Measurements from ENCODE around the gene CLBA1. TPM values are rescaled to one million over a fixed set of nuclear protein-coding genes. Genes with fewer than 3 reads are reported as not detected.

Gene CLBA1
- polyA plus RNA-seq, 1 of the 3 experiments (the other 2 are of a cell fraction), result 18.5 TPM

DNA sequence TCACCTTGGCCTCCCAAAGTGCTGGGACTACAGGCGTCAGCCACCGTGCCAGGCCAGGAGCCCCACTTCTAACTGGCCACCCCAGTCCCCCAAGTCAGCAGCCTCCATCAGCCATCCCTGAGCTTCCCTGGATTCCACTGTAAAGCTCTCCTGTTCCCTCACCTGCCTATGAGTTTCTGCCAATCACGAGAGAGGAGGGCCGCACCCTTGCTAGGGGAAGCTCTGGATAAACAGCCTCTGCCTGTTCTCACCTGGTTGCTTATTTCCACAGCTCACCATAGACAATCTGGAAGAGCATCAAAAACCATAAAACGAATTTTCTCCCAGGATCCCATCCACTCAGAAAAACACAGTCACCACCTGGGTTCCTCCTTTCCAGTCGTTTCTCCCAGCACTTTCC, 30.3 kb downstream of the CLBA1 start:
- POLR2A ChIA-PET, result no interaction called here
- peaks cover 86% of the 10 kb centered on the region for H4K20me1 ChIP-seq (ENCODE audit: insufficient read depth)

DNA sequence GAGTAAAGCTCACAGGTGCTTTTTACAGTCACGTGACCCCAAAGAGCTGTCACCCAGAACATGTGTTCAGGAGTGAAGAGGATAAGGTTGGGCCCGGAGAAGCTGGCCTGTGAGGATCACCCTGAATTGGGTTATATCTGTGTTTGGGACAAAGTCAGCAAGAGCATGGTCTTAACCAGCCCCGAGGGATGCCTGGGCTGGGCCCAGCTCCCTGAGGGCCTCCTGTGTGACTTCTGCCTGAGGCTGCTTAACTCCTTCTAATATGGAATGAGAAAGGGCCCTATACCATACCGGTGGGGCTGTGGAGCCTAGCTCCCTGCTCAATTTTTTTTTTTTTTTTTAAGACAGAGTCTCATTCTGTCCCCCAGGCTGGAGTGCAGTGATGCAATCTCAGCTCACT, 32.8 kb downstream of the CLBA1 start:
- POLR2A ChIA-PET, result no interaction called here
- Histone ChIP-seq H3K4me1 (ENCODE audit: control insufficient read depth in 1 of 2, insufficient read depth in 2 of 2, low read depth in 1 of 2, low read length in 1 of 2) (peaks cover 39 to 53% of the 10 kb centered on the region in 2 experiments), H4K20me1 (ENCODE audit: insufficient read depth) (peaks cover 61% of the 10 kb centered on the region), H3K27me3 (ENCODE audit: insufficient read depth) (no peaks in the 10 kb centered on the region), H3F3A (replicated peaks; ENCODE audit: insufficient read depth) (peaks cover 25% of the 10 kb centered on the region), H3K9me3 (no peaks in the 10 kb centered on the region), H3K9me2 (no peaks in the 10 kb centered on the region), H3K79me2 (ENCODE audit: insufficient read depth) (peaks cover 90% of the 10 kb centered on the region), H3K36me3 (replicated peaks in 1 of 2; ENCODE audit: control insufficient read depth in 1 of 2, insufficient read depth in 2 of 2, low read length in 1 of 2) (peaks cover 0 to 3% of the 10 kb centered on the region in 2 experiments), H2AFZ (ENCODE audit: low read depth) (no peak overlapping the region), H3K4me3 (ENCODE audit: low read depth in 2 of 2, low read length in 1 of 2) (peak overlapping the region in 1 of 2 experiments; percentile 73; a peak in 2 of 4 replicates), H3K27ac (ENCODE audit: low read depth in 2 of 2, low read length in 1 of 2) (no peak overlapping the region), H3K9ac (peak overlapping the region; percentile 82; the same call in 1 of the 2 replicates), H3K4me2 (peak overlapping the region; percentile 84)
- CTCF ChIA-PET, result interaction anchor here (1.0 to 10.9 kb wide), 8 partner anchors 10 to 250 kb away, joined by 3 to 138 read pairs (median 6); no protein-coding TSS in a partner anchor
- 81% methylated on average over 4 of the region's 4 CpGs for WGBS (ENCODE audit: low lambda C conversion rate)
- TF ChIP-seq, protein P1, sequence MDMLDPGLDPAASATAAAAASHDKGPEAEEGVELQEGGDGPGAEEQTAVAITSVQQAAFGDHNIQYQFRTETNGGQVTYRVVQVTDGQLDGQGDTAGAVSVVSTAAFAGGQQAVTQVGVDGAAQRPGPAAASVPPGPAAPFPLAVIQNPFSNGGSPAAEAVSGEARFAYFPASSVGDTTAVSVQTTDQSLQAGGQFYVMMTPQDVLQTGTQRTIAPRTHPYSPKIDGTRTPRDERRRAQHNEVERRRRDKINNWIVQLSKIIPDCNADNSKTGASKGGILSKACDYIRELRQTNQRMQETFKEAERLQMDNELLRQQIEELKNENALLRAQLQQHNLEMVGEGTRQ (IDR thresholded peaks at IDR 0.05; ENCODE audit: borderline replicate concordance, low read depth, low read length), result no peak
- no peak for TF ChIP-seq RAD21 (IDR thresholded peaks at IDR 0.05; ENCODE audit: low read length)
- TF ChIP-seq RFX5 (IDR thresholded peaks at IDR 0.05; ENCODE audit: low read length), result no peak
- no peak for TF ChIP-seq FOSL2 (IDR thresholded peaks at IDR 0.05; ENCODE audit: borderline replicate concordance, low read depth)
- TF ChIP-seq, protein P2, sequence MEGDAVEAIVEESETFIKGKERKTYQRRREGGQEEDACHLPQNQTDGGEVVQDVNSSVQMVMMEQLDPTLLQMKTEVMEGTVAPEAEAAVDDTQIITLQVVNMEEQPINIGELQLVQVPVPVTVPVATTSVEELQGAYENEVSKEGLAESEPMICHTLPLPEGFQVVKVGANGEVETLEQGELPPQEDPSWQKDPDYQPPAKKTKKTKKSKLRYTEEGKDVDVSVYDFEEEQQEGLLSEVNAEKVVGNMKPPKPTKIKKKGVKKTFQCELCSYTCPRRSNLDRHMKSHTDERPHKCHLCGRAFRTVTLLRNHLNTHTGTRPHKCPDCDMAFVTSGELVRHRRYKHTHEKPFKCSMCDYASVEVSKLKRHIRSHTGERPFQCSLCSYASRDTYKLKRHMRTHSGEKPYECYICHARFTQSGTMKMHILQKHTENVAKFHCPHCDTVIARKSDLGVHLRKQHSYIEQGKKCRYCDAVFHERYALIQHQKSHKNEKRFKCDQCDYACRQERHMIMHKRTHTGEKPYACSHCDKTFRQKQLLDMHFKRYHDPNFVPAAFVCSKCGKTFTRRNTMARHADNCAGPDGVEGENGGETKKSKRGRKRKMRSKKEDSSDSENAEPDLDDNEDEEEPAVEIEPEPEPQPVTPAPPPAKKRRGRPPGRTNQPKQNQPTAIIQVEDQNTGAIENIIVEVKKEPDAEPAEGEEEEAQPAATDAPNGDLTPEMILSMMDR (IDR thresholded peaks at IDR 0.05), result no peak
- TF ChIP-seq, protein P3, sequence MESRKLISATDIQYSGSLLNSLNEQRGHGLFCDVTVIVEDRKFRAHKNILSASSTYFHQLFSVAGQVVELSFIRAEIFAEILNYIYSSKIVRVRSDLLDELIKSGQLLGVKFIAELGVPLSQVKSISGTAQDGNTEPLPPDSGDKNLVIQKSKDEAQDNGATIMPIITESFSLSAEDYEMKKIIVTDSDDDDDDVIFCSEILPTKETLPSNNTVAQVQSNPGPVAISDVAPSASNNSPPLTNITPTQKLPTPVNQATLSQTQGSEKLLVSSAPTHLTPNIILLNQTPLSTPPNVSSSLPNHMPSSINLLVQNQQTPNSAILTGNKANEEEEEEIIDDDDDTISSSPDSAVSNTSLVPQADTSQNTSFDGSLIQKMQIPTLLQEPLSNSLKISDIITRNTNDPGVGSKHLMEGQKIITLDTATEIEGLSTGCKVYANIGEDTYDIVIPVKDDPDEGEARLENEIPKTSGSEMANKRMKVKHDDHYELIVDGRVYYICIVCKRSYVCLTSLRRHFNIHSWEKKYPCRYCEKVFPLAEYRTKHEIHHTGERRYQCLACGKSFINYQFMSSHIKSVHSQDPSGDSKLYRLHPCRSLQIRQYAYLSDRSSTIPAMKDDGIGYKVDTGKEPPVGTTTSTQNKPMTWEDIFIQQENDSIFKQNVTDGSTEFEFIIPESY (IDR thresholded peaks at IDR 0.05; ENCODE audit: borderline replicate concordance, low read depth), result no peak
- no peak for TF ChIP-seq GATA2 (CRISPR knock-in tag; IDR thresholded peaks at IDR 0.05)
- DNase-seq, result no peak

More for the DNA sequence above, 30.3 kb downstream of the CLBA1 start:
- Histone ChIP-seq H3K9ac (no peak overlapping the region), H3K4me2 (peak overlapping the region; percentile 46; the same call in 1 of the 2 replicates), H3F3A (replicated peaks; ENCODE audit: insufficient read depth) (peaks cover 14% of the 10 kb centered on the region), H3K27ac (ENCODE audit: low read depth in 2 of 2, low read length in 1 of 2) (no peak overlapping the region; a peak in 1 of 4 replicates), H2AFZ (ENCODE audit: low read depth) (no peak overlapping the region), H3K79me2 (ENCODE audit: insufficient read depth) (peaks cover 99% of the 10 kb centered on the region), H3K9me3 (no peaks in the 10 kb centered on the region), H3K27me3 (ENCODE audit: insufficient read depth) (no peaks in the 10 kb centered on the region), H3K4me3 (ENCODE audit: low read depth in 2 of 2, low read length in 1 of 2) (no peak overlapping the region), H3K9me2 (no peaks in the 10 kb centered on the region), H3K4me1 (ENCODE audit: control insufficient read depth in 1 of 2, insufficient read depth in 2 of 2, low read depth in 1 of 2, low read length in 1 of 2) (peaks cover 50 to 55% of the 10 kb centered on the region in 2 experiments), H3K36me3 (replicated peaks in 1 of 2; ENCODE audit: control insufficient read depth in 1 of 2, insufficient read depth in 2 of 2, low read length in 1 of 2) (peaks cover 4 to 10% of the 10 kb centered on the region in 2 experiments)
- CTCF ChIA-PET, result interaction anchor here (0.7 to 10.9 kb wide), 5 partner anchors 30 to 355 kb away, joined by 3 to 138 read pairs (median 4); no protein-coding TSS in a partner anchor
- no peak for TF ChIP-seq SMC3 (IDR thresholded peaks at IDR 0.05; ENCODE audit: low read depth, low read length)
- TF ChIP-seq TCF12 (IDR thresholded peaks at IDR 0.05), result no peak
- TF ChIP-seq, protein P1 (IDR thresholded peaks at IDR 0.05; ENCODE audit: borderline replicate concordance, low read depth, low read length), result no peak
- TF ChIP-seq FOSL2 (IDR thresholded peaks at IDR 0.05; ENCODE audit: borderline replicate concordance, low read depth), result no peak
- TF ChIP-seq FOXM1 (IDR thresholded peaks at IDR 0.05; ENCODE audit: low read depth), result no peak
- TF ChIP-seq GABPA (IDR thresholded peaks at IDR 0.05; ENCODE audit: low read depth), result no peak
- TF ChIP-seq, protein P4, sequence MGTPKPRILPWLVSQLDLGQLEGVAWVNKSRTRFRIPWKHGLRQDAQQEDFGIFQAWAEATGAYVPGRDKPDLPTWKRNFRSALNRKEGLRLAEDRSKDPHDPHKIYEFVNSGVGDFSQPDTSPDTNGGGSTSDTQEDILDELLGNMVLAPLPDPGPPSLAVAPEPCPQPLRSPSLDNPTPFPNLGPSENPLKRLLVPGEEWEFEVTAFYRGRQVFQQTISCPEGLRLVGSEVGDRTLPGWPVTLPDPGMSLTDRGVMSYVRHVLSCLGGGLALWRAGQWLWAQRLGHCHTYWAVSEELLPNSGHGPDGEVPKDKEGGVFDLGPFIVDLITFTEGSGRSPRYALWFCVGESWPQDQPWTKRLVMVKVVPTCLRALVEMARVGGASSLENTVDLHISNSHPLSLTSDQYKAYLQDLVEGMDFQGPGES (IDR thresholded peaks at IDR 0.05; ENCODE audit: low read depth, low read length), result no peak
- no peak for TF ChIP-seq RAD21 (IDR thresholded peaks at IDR 0.05; ENCODE audit: low read length)
- no peak for TF ChIP-seq RFX5 (IDR thresholded peaks at IDR 0.05; ENCODE audit: low read length)
- TF ChIP-seq MXI1 (IDR thresholded peaks at IDR 0.05; ENCODE audit: low read depth, low read length), result no peak
- TF ChIP-seq EP300 (IDR thresholded peaks at IDR 0.05; ENCODE audit: borderline replicate concordance in 1 of 2, low read depth in 1 of 2, low read length in 1 of 2), result no peak
- no peak for TF ChIP-seq RXRA (IDR thresholded peaks at IDR 0.05; ENCODE audit: borderline replicate concordance, low read depth)
- no peak for TF ChIP-seq NFIC (IDR thresholded peaks at IDR 0.05; ENCODE audit: borderline replicate concordance)
- no peak for TF ChIP-seq RCOR1 (IDR thresholded peaks at IDR 0.05; ENCODE audit: low read length)
- TF ChIP-seq NRF1 (IDR thresholded peaks at IDR 0.05; ENCODE audit: low read depth, low read length), result no peak
- TF ChIP-seq TEAD4 (IDR thresholded peaks at IDR 0.05; ENCODE audit: borderline replicate concordance, insufficient read depth), result no peak
- TF ChIP-seq, protein P5, sequence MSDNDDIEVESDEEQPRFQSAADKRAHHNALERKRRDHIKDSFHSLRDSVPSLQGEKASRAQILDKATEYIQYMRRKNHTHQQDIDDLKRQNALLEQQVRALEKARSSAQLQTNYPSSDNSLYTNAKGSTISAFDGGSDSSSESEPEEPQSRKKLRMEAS (IDR thresholded peaks at IDR 0.05; ENCODE audit: low read depth), result no peak
- TF ChIP-seq JUND (IDR thresholded peaks at IDR 0.05), result no peak
- 86% methylated on average over 6 of the region's 6 CpGs for WGBS (ENCODE audit: low lambda C conversion rate)
- no peak for DNase-seq
